Fibroblast of lung (primary cell): ENCODE measurements around the gene SLCO4C1. TPM values are rescaled to one million over a fixed set of nuclear protein-coding genes. Genes with fewer than 3 reads are reported as not detected.
"Not testable (repeated sequence)": the region's sequence is repeated elsewhere in the genome, so short reads cannot be mapped to it uniquely, and the experiment has no call there.

ENCODE experiments used
- DNase-seq, 2 donors: peaks; one replicate each; pipeline versions ENCODE4 v3.0.0 to v3.0.0-alpha.2; 2010; ENCODE audit warnings: low read depth in 2 of 2
- H2AFZ ChIP-seq: 2 replicates; pipeline ENCODE4 v1.5.1; 2012; ENCODE audit warnings: low read length, control low read depth, inconsistent platforms
- H3K27ac ChIP-seq: 2 replicates; pipeline ENCODE4 v1.5.1; 2011; ENCODE audit warnings: low read length, control low read depth; ENCODE audit not compliant: insufficient read depth
- H3K27me3 ChIP-seq: 2 replicates; pipeline ENCODE4 v1.5.1; 2011; ENCODE audit warnings: mild to moderate bottlenecking, low read length; ENCODE audit not compliant: control insufficient read depth, insufficient read depth
- H3K36me3 ChIP-seq: 2 replicates; pipeline ENCODE4 v1.5.1; 2011; ENCODE audit warnings: low read length; ENCODE audit not compliant: control insufficient read depth, insufficient read depth
- H3K4me1 ChIP-seq: 2 replicates; pipeline ENCODE4 v1.5.1; 2011; ENCODE audit warnings: low read length; ENCODE audit not compliant: control insufficient read depth, insufficient read depth; ENCODE audit errors: extremely low read depth
- H3K4me2 ChIP-seq: 2 replicates; pipeline ENCODE4 v1.5.1; 2011; ENCODE audit warnings: low read length, control low read depth; ENCODE audit not compliant: insufficient read depth; ENCODE audit errors: extremely low read depth
- H3K4me3 ChIP-seq, 4 experiments: fragments of 200-600 bp in 1 of 4; sonication (generic) in 1 of 4; replicated peaks in 1 of 4; 2 replicates each; pipeline ENCODE4 v1.5.1; 2011 to 2016; ENCODE audit warnings: low read length in 4 of 4, low read depth in 3 of 4, mild to moderate bottlenecking in 3 of 4, control low read depth in 2 of 4, inconsistent platforms in 1 of 4, mixed read lengths in 1 of 4; ENCODE audit not compliant: insufficient read depth in 1 of 4; ENCODE audit errors: control extremely low read depth in 1 of 4
- H3K79me2 ChIP-seq: 2 replicates; pipeline ENCODE4 v1.5.1; 2012; ENCODE audit warnings: mild to moderate bottlenecking, low read length, inconsistent platforms; ENCODE audit not compliant: control insufficient read depth, insufficient read depth
- H3K9ac ChIP-seq: 2 replicates; pipeline ENCODE4 v1.5.1; 2011; ENCODE audit warnings: mild to moderate bottlenecking, low read length, control low read depth; ENCODE audit not compliant: insufficient read depth
- H3K9me3 ChIP-seq: 2 replicates; pipeline ENCODE4 v1.5.1; 2012; ENCODE audit warnings: low read depth, low read length; ENCODE audit not compliant: control insufficient read depth, insufficient read depth
- H4K20me1 ChIP-seq: 2 replicates; pipeline ENCODE4 v1.5.1; 2011; ENCODE audit warnings: low read length; ENCODE audit not compliant: control insufficient read depth, insufficient read depth; ENCODE audit errors: extremely low read depth
- CTCF ChIP-seq, 2 donors: IDR thresholded peaks in 1 of 2; conservative IDR thresholded peaks in 1 of 2; 1 replicate in 1 of 2; 2 replicates in 1 of 2; pipeline ENCODE4 v1.5.1; 2011 to 2012; ENCODE audit warnings: low read length in 2 of 2, control low read depth in 1 of 2, inconsistent platforms in 1 of 2, low read depth in 1 of 2, mild to moderate bottlenecking in 1 of 2
- EZH2 ChIP-seq: IDR thresholded peaks from 2 replicates; pipeline ENCODE4 v1.5.1; 2012; ENCODE audit warnings: low read length, control low read depth, mild to moderate bottlenecking; ENCODE audit errors: missing control alignments
- polyA plus RNA-seq, 2 donors: library from polyadenylated mRNA; depleted of rRNA in 1 of 2; stranded (reverse) in 1 of 2; unstranded in 1 of 2; fragments of >200 nt; gene quantifications; 2 replicates each; pipeline ENCODE4 v1.2.1, GENCODE V29; 2011 to 2012; ENCODE audit warnings: missing spikeins in 1 of 2
- total RNA-seq: library from RNA; depleted of rRNA; stranded (reverse); fragments of >200 nt; gene quantifications from 2 replicates; pipeline ENCODE4 v1.2.1, GENCODE V29; 2014

SLCO4C1 gene
- total and polyA plus RNA-seq, 2 donors (not counting 1 experiment from before 2014, with no cell fraction given): under 0.01 to 0.01 TPM

GRCh38 chr5:102324714-102325113, 28.6 kb upstream of the SLCO4C1 start:
- DNase-seq: no peak

GRCh38 chr5:102318801-102319200, 22.7 kb upstream of the SLCO4C1 start:
- H3K27ac ChIP-seq, H3K4me1 ChIP-seq, H3K9me3 ChIP-seq, H3K36me3 ChIP-seq, H3K79me2 ChIP-seq, H3K4me3 ChIP-seq, H3K27me3 ChIP-seq, H4K20me1 ChIP-seq, H3K9ac ChIP-seq, H3K4me2 ChIP-seq, DNase-seq, H2AFZ ChIP-seq: not testable (repeated sequence)

More at GRCh38 chr5:102324714-102325113, 28.6 kb upstream of the SLCO4C1 start:
- H3K9me3 ChIP-seq: no peaks in the 10 kb centered on the region
- H3K9ac ChIP-seq: no peak overlapping the region
- no peak overlapping the region for H3K27ac ChIP-seq
- no peaks in the 10 kb centered on the region for H3K79me2 ChIP-seq
- no peak overlapping the region for H3K4me2 ChIP-seq
- TF ChIP-seq CTCF (conservative IDR thresholded peaks at IDR 0.05 in 1 of 2, IDR thresholded peaks at IDR 0.05 in 1 of 2; ENCODE audit: low read depth in 1 of 2, low read length in 2 of 2): no peak
- no peak for TF ChIP-seq EZH2
- no peaks in the 10 kb centered on the region for H3K27me3 ChIP-seq
- H2AFZ ChIP-seq: no peak overlapping the region
- no peak overlapping the region for H3K4me3 ChIP-seq
- no peaks in the 10 kb centered on the region for H4K20me1 ChIP-seq
- no peaks in the 10 kb centered on the region for H3K4me1 ChIP-seq
- no peaks in the 10 kb centered on the region for H3K36me3 ChIP-seq

GRCh38 chr5:102314328-102314727, 18.2 kb upstream of the SLCO4C1 start:
- no peaks in the 10 kb centered on the region for H3K79me2 ChIP-seq

More at GRCh38 chr5:102314328-102314727, 18.2 kb upstream of the SLCO4C1 start:
- Histone ChIP-seq H3K36me3 (no peaks in the 10 kb centered on the region), H3K27ac (no peak overlapping the region), H3K9me3 (no peaks in the 10 kb centered on the region), H4K20me1 (no peaks in the 10 kb centered on the region), H3K4me2 (no peak overlapping the region), H3K4me1 (no peaks in the 10 kb centered on the region), H3K4me3 (no peak overlapping the region), H2AFZ (no peak overlapping the region), H3K9ac (no peak overlapping the region), H3K27me3 (no peaks in the 10 kb centered on the region)
- no peak for TF ChIP-seq CTCF (conservative IDR thresholded peaks at IDR 0.05 in 1 of 2, IDR thresholded peaks at IDR 0.05 in 1 of 2; ENCODE audit: low read depth in 1 of 2, low read length in 2 of 2)
- no peak for TF ChIP-seq EZH2
- DNase-seq: no peak
